NCI-H774 (cell line): ENCODE results near the gene RNF224.
A peak's percentile ranks its signal among the peaks of the same experiment; 100 is the strongest.
"Not testable (repeated sequence)": the region's sequence is repeated elsewhere in the genome, so short reads cannot be mapped to it uniquely, and the experiment has no call there.

Source experiments
- DNase-seq: peaks from one replicate; lab custom pipeline; 2025; lab: John Stamatoyannopoulos, UW

RNF224 gene

GRCh38 chr9:137228506-137228967 lies 1.2 kb downstream of the RNF224 start:
- no peak for DNase-seq

DNA sequence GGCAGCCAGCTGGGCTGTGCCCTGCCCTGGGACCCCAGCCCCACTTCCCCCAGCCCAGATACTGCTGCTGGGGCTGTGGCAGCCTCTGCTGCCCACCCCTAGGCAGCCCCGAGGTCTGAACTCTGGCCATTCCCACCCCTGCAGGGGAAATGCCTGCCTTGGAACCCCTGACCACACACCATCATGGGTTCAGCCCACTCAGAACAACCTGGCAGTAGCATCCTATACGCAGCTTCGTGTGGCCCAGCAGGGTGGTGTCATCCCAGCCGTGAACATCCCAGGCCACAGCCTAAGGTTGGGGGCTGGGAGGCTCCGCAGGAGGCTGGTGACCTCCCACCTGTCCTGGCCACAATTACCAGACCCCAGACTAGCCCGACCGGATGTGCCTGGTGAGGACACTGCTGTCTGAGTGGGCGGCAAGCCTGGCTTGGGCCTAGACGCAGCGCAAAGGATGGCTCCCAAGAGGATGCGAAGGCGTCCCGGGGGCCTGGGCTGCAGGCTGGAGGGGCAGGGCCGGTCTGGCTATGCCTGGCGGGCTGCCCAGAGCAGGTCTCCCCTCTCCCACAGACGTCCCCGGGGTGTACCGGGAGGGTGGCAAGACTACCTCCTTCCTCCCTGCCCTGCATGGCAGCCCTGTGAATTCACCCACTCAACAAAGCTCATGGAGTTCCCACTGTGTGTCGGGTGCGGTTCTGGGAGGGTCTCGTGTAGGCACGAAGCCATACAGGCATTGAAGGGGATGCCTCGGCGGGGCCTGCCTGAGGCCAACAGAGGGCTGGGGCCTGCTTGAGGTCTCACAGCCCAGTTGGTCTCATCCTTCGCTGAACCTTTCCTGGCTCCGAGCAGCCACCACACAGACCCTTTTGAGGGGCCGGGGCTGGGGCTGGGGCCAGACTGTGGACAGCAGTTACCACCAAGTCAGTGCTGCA lies 1.9 kb downstream of the RNF224 start:
- no peak for DNase-seq

DNA sequence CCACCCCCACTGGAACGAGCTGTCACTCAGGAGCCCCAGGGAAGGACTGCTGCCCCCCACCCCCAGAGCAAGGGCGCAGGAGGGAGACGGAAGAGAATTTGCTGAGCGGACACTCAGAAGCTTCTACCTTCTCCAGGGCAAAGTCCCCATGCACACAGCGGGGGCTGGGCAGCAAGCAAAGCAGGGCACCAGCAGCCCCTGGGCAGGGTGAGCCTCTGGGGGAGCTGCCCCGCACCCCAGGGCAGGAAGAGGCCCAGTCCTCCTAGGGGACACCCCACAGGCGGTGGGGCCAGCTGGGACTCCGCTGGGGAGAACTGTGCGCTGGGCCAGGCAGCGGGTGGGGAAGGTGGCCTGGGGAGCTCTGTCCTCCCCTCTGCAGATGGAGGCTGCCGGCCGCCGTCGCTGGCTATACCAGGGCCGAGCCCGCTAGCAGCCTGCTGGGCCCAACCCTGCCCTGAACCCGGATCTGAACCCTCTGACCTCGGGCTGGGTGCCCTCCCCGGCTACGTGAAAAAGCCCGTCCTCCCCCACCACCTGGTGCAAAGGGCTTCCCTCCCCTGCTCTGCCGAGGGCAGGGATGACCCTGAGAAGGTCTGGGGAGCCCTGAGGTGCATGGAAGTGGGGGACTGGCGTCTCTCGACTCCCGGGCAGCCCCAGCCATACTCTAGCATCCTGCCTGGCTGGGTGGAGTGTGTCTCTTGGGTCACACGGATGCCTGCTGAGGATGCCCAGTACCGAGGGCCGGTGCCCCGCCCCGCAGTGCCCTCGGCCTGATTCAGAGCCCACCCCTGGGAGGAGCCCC lies 2.8 kb downstream of the RNF224 start:
- no peak for DNase-seq

DNA sequence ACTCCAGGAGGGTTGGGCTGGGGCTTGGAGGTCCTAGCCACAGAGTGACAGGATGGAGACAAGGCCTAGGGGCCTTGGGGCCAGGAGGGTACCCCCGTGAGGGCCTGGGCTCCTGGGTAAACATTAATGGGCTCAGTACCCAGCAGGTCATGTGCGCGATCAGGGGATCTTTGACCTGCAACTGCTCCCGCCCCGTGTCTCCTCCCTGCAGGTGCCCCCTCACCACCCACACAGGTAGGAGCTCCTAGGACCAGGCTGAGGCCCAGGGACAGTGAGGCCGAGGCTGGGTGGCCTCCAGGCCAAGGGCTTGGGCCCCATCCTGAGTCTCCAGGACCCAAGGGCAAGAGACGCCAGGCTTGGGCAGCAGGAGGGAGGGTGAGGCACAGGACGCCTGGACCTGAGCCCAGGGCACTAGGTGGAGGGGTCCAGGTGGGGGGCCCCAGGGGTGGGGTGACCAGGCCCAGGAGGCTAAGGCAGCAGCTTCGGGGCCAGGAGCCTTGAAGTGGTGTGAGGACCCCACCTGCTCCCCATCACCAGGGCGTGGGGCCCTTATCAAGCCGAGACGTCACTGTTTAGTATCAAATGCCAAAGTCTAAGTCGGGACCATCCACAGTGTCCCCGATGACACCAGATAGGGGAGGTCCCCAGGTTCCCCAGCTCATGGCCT lies 3.5 kb downstream of the RNF224 start, which contains the start of gene SLC34A3:
SLC34A3 (plus strand) TSS at position 197 of the 667 bp plus-strand sequence. CDS start 802 bp downstream, outside the sequence.
- DNase-seq: no peak

DNA sequence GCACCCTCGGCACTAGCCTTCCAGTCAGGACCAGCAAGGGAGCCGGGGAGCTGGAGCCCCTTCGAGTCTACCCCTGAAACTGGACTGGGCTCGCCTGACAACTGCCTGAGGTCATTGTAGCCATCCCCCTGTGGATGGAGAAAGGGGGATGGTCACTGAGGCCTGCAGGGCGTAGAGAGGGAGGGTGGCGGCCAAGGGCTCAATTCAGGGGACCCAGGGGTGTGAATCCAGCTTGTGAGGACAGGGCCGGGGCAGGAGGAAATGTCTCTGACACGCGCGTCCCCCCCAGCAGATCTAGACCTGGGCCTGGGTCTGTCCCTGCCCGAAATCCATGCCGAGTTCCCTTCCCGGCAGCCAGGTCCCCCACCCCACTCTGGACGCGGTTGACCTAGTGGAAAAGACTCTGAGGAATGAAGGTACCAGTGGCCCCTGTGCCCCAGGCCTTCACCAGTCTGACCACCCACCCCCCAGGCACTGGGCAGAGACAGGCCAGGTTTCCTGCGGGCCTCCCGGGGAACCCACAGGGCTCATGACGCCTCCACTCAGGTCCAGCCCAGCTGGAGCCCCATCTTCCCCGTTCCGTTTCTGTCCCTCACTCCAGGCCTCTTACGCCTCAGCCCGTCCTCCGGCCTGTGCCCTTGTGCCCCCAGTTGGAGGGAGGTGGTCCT lies 4.2 kb downstream of the RNF224 start:
- no peak for DNase-seq

GRCh38 chr9:137232101-137232500 lies 4.8 kb downstream of the RNF224 start:
- no peak for DNase-seq

DNA sequence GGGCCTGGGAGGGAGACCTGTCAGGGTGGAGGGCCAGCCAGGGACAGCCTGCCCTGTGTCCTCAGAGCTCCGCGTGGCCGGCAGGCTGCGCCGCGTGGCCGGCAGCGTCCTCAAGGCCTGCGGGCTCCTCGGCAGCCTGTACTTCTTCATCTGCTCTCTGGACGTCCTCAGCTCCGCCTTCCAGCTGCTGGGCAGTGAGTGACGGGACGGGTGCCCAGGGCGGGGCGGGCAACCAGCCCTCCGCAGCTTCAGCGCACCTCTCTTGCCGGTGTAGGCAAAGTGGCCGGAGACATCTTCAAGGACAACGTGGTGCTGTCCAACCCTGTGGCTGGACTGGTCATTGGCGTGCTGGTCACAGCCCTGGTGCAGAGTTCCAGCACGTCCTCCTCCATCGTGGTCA lies 5.2 kb downstream of the RNF224 start:
- no peak for DNase-seq

DNA sequence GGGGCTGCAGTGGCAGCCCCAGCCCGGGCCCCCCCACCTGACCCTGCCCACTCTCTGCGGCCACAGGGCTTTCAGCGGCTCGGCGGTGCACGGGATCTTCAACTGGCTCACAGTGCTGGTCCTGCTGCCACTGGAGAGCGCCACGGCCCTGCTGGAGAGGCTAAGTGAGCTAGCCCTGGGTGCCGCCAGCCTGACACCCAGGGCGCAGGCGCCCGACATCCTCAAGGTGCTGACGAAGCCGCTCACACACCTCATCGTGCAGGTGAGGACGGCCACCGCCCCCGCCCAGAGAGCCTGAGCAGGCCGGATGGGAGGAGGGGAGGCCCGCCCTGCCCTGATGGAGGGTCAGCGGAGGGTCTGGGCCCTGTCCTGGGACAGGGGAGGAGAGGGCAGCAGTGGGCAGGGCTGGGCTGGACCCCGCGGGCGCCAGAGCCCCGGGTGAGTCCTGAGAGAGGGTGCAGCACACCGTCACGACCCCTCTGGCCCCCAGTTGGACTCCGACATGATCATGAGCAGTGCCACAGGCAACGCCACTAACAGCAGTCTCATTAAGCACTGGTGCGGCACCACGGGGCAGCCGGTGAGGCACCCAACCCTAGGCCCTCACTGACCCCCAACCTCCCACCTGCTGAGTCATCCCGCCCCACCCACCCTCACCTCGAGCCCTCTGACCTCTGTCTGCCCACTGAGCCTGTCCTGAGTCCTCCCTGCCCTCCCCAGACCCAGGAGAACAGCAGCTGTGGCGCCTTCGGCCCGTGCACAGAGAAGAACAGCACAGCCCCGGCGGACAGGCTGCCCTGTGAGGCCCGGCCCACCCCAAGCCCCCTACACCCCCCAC lies 6.1 kb downstream of the RNF224 start:
- DNase-seq: peak; percentile 32

DNA sequence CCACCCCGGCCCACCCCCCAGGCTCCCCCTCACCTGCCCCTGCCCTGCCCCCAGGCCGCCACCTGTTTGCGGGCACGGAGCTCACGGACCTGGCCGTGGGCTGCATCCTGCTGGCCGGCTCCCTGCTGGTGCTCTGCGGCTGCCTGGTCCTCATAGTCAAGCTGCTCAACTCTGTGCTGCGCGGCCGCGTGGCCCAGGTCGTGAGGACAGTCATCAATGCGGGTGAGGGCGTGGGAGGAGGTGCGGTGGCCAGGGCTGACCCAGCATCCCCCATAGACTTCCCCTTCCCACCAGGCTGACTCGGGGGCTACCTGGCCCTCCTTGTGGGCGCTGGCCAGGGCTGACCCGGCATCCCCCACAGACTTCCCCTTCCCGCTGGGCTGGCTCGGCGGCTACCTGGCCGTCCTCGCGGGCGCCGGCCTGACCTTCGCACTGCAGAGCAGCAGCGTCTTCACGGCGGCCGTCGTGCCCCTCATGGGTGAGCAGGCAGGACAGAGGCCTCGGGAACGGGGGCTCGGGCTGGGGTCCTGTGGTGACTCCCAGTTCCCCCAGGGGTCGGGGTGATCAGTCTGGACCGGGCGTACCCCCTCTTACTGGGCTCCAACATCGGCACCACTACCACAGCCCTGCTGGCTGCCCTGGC lies 6.9 kb downstream of the RNF224 start:
- no peak for DNase-seq

DNA sequence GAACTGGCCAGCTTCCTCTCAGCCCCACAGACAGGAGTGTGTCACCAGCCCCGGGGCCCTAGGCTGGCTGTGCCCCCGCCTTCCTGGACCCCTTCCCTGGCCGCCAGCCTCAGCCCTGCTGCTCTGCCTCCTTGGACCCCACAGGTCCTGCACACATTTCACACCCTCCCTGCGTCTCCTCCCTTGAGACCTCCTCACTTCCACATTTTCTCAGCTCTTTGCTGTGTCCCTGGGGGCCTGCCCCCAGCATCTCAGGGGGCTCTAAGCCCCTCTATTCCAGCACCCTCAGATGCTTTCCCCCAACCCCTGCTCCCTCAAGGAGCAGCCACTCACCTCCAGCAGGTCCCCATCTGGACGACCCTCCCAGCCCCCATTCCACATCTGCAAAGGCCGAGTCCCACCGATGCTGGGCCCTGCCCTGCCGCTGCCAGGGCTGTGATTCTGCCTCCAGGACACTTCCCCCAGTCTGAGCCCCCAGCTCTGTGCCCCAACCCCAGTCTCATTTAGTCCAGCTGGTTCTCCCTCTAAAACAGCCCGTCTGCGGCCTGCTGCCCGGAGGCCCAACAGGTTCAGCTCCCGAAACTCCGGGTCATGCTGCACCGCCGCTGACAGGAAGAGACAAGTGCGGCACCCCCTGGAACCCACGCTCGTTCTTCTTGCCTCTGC lies 7.6 kb downstream of the RNF224 start:
- no peak for DNase-seq

DNA sequence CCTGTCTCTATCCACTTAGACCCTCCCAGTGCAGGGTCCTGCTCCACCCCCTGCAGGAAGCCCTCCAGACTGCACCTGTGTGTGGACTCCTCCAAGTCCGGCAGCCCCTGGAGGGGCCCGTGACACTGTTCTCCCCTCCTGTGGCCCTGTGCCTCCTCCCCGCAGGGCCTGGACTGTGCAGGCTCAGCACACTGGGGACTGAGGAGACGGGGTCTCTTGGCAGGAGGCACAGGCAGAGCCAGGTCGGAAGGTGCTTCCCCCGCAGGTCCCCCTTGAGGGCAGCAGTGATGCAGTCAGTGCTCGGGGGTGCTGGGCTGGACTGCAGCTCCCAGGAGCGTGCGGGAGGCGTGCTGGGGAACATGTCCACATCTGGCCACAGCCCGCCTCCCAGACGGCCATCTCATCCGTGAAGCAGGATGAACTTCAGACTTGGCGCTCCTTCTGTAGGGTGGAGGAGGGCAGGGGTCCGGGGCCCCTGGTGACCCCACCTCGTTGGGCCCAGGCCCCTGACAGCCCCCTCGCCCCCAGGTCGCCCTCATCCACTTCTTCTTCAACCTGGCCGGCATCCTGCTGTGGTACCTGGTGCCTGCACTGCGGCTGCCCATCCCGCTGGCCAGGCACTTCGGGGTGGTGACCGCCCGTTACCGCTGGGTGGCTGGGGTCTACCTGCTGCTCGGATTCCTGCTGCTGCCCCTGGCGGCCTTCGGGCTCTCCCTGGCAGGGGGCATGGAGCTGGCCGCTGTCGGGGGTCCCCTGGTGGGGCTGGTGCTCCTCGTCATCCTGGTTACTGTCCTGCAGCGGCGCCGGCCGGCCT lies 8.3 kb downstream of the RNF224 start:
- DNase-seq: no peak

DNA sequence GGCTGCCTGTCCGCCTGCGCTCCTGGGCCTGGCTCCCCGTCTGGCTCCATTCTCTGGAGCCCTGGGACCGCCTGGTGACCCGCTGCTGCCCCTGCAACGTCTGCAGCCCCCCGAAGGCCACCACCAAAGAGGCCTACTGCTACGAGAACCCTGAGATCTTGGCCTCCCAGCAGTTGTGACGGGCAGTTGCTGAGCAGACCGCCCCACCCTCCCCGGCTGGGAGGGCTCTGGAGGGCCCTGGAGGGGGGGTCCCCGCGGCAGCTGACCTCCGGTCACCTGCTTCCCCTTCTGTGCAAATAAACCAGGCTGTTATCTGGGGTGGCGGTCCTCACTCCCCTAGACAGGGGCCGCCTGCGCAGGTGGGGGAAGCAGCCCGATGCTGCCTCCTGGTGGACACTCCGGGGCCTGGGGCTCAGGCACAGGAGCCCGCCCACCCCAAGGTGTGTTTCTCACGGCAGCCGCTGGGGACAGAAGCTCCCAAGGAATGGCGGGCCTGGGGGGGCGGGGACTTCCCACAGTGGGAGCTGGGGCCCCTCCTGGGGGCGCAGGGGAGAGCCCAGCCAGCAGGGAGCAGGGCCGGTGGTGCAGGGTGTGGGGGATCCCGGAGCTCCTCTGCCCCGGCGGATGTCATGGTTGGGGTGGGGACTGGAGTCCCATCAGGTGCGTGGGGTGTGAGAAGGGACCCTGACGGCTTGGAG lies 9.1 kb downstream of the RNF224 start:
- DNase-seq: peak; percentile 82

- DNase-seq: no peak
Measured at GRCh38 chr9:137236936-137237421, 9.7 kb downstream of the RNF224 start.

DNA sequence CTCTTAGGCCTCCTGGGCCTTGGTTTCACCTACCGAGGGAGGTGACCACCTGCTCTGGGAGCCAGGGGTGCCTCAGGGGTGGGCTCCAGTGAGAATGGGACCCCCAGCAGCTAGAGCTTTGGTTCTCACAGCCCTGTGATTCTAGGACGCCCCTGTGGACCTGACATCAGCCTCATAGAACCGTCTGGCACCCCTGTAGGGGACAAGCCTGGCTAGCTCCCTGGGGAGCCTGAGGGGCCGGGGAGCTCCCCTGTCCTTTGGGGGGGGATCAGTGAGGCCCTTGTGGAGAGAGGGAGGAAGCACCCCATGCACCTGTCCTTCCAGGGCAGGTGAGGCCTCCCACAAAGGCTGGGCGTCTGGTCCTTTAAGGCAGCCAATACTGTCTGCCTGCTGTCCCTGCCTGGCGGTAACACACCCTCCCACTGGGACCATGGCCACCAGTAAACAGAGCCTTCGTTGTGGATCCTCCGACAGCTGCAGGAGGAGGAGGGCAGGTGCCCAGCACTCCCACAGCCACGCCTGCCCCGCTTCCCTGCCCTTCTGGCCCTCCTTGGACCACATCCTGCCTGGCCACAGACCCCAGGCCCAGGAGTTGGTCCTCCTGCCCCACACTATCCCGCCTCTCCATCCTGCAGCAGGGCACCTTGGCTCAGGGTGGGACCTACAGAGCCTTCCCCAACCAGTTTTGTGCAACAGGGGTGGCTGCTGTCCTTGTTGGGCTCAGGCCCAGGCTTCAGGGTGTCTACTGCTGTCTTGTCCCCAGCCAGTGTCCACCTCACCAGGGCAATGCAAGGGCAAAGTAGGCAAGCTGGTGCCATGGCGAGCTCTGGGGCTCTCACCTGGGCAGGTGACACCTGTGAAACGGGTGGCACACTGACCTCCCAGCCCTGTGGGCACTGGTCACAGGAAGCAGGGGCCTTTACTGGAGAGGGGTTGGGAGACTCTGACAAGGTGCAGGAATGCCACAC lies 10.7 kb downstream of the RNF224 start:
- DNase-seq: peak; percentile 84

DNA sequence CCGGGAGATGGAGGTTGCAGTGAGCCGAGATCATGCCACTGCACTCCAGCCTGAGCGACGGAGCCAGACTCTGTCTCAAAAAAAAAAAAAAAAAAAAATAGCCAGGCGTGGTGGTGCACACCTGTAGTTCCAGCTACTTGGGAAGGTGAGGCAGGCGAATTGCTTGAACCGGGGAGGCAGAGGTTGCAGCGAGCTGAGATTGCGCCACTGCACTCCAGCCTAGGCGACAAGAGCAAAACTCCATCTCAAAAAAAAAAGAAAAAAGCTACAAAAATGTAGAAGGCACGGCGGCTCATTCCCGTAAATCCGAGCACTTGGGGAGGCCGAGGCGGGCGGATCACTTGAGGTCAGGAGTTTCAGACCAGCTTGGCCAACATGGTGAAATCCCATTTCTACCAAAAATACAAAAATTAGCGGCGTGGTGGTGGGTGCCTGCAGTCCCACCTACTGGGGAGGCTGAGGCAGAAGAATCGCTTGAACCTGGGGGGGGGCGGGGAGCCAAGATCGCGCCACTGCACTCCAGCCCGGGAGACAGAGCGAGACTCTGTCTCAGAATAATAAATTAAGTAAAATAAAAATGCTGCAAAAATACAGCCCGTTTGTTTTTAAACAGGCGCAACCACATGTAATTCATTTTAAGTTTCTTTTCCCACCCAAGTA lies 12.4 kb downstream of the RNF224 start:
- not testable (repeated sequence) for DNase-seq

DNA sequence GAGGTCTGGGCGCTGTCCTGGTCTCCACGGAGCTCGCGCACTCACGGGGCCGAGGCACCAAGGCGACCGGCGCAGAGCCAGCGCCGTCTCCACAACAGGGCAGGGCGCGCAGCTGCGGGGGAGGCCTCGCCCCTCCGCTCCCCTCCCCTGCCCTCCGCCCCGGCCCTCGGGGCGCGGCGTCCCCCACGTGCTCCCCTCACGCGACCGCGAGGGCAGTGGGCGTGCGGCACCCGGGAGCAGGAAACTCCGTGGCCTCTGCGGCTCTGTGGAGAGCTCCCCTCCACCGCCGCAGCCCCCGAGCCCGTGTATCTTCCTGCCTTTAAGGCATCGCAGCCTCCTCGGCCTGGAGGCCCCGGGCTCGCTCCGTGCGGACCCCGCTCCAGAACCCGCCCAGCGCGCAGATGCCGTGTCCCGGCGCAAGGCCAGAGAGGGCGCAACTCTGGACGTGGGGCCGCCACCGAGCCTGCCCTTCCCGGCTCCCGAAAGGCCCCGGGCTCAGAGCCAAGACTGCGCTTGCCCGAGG lies 13.1 kb downstream of the RNF224 start:
- DNase-seq: peak; percentile 85
